ENCODE measurements around the gene ERP44.

DNA sequence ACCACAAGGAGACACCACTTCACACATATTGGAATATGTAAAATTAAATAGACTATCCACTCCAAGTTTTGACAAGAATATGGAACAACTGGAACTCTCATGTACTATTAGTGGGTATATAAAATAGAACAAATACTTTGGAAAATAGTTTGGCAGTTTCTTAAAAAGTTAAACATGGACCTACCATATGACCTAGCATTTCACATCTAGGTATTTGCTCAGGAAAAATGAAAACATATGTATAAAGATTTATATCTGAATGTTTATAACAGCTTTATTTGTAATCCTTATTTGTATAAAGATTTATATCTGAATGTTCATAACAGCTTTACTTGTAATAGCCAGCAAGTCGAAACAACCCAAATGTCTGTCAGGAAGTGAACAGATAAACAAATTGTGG is 49.2 kb downstream of the ERP44 start:
- no peak for TF ChIP-seq POLR2A (IDR thresholded peaks at IDR 0.05; ENCODE audit: low read length)
- TF ChIP-seq GATA1 (IDR thresholded peaks at IDR 0.05; ENCODE audit: low read depth, low read length): no peak

Data from erythroblast (primary cell).